AG04450 (cell line): ENCODE results near the gene TMEM156. TPM values are rescaled to one million over a fixed set of nuclear protein-coding genes. Genes with fewer than 3 reads are reported as not detected.

Experiments
- CTCF ChIA-PET: fragments of 300-600, 350-600 bp; formaldehyde crosslinking; extraction: SDS; loops from one replicate; lab custom pipeline; 2022; ENCODE audit warnings: antibody characterized with exemption, inconsistent platforms; lab: Charles Lee
- POLR2A ChIA-PET: fragments of 350-600 bp; formaldehyde crosslinking; extraction: SDS; loops from one replicate; lab custom pipeline; 2021; ENCODE audit warnings: antibody characterized with exemption, inconsistent platforms; lab: Yijun Ruan, JAX
- DNase-seq: peaks from one replicate; pipeline ENCODE4 v3.0.0-alpha.2; 2011; ENCODE audit warnings: low read depth, low spot score
- H3K27ac ChIP-seq: one replicate; pipeline ENCODE4 v1.5.1; 2012; ENCODE audit warnings: low read depth, low read length, control low read depth
- H3K27me3 ChIP-seq: one replicate; pipeline ENCODE4 v1.6.0; 2012; ENCODE audit warnings: low read length; ENCODE audit not compliant: control insufficient read depth, insufficient read depth
- H3K4me3 ChIP-seq: 2 replicates; pipeline ENCODE4 v1.5.1; 2011; ENCODE audit warnings: mild to moderate bottlenecking, low read depth, low read length, control low read depth
- H3K9me3 ChIP-seq: 2 replicates; pipeline ENCODE4 v1.5.1; 2012; ENCODE audit warnings: low read length; ENCODE audit not compliant: control insufficient read depth, insufficient read depth
- CTCF ChIP-seq: IDR thresholded peaks from 2 replicates; pipeline ENCODE4 v1.5.1; 2011; ENCODE audit warnings: low read depth, low read length, control low read depth, inconsistent platforms
- polyA plus RNA-seq: library from polyadenylated mRNA; depleted of rRNA; stranded (reverse); fragments of >200 nt; gene quantifications from 2 replicates; pipeline ENCODE4 v1.2.3, GENCODE V29; 2011

The TMEM156 gene
- polyA plus RNA-seq, 1 experiment = 2.3 TPM

DNA sequence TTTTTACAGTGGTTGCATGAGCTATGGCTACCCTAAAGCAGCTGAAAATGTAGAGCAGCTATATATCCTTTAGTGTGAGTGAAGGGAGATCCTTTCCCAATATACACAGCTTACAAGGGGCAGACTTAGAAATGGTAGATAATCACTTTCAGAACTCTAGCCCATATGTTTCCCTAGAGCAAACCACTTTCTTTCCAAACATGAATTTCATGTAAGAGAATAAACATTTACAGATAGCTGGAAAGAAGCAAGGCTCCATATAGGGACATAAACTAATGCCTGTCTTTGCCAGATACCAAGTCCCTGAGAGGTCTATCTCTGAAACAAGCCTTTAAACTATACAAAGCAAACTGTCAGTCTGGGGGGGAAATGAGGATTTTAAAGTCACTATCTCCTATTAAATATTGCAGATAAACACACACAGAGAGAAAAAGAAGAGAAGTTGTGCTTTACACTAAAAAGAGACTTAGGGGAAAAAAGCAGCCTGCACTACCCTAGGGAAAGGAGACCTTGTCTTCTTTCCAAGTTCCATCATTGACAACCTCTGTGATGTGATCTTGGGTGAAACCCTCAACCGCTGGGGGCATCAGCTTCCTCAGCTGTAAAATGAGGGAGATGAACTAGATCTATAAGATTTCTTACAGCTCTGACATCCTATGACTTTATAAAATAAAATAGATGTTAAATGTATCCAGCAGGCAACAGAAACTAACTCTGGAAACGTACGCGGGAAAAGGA lies 73.6 kb downstream of the TMEM156 start:
- peak; percentile 25; the same call in 1 of the 2 replicates for TF ChIP-seq CTCF
- H3K27me3 ChIP-seq = no peaks in the 10 kb centered on the region
- no peak for DNase-seq
- POLR2A ChIA-PET = interaction anchor here (1.6 kb wide), 1 partner anchor 10 kb away, joined by 10 read pairs; no protein-coding TSS in a partner anchor
- peak overlapping the region; percentile 75 for H3K27ac ChIP-seq
- no peaks in the 10 kb centered on the region for H3K9me3 ChIP-seq
- H3K4me3 ChIP-seq = no peak overlapping the region
- CTCF ChIA-PET = interaction anchor here (0.7 to 0.9 kb wide), 2 partner anchors 8 to 9 kb away, joined by 3 to 4 read pairs; no protein-coding TSS in a partner anchor

DNA sequence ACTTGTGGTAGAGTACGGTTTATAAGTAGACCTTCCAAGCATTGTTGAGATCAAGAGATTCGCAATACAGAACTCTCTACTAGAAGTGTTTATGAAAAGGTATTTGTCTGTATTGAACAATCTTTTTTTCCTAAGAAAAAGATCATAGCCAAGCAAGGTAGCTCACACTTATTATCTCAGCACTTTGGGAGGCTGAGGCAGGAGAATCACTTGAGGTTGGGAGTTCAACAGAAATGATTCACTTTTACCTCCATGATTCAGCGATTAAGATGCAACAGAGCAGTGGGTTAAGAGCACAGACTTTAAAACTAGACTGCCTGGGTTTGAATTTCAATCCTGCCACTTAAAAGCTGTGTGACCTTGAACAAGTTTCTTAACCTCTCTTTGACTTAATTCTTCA lies 74.3 kb downstream of the TMEM156 start:
- Histone ChIP-seq H3K9me3 (no peaks in the 10 kb centered on the region), H3K27ac (no peak overlapping the region), H3K4me3 (no peak overlapping the region), H3K27me3 (no peaks in the 10 kb centered on the region)
- CTCF ChIA-PET = interaction anchor here (0.6 to 0.9 kb wide), 3 partner anchors 8 to 9 kb away, joined by 3 to 4 read pairs (median 3); no protein-coding TSS in a partner anchor
- POLR2A ChIA-PET = interaction anchor here (1.6 kb wide), 1 partner anchor 9 kb away, joined by 10 read pairs; no protein-coding TSS in a partner anchor
- no peak for DNase-seq
- no peak for TF ChIP-seq CTCF

- H3K9me3 ChIP-seq = no peaks in the 10 kb centered on the region
- DNase-seq = no peak
- ChIA-PET CTCF (interaction anchor here (0.6 kb wide), 1 partner anchor 8 kb away, joined by 3 read pairs; no protein-coding TSS in a partner anchor), POLR2A (interaction anchor here (1.6 kb wide), 1 partner anchor 9 kb away, joined by 10 read pairs; no protein-coding TSS in a partner anchor)
- no peak overlapping the region for H3K27ac ChIP-seq
- no peak overlapping the region for H3K4me3 ChIP-seq
- no peak for TF ChIP-seq CTCF
- no peaks in the 10 kb centered on the region for H3K27me3 ChIP-seq
Measured at GRCh38 chr4:38957261-38957815, 74.9 kb downstream of the TMEM156 start.

GRCh38 chr4:38955957-38956356 lies 76.3 kb downstream of the TMEM156 start:
- ChIA-PET CTCF (no interaction called here), POLR2A (no interaction called here)
- no peaks in the 10 kb centered on the region for H3K27me3 ChIP-seq
- no peaks in the 10 kb centered on the region for H3K9me3 ChIP-seq
- no peak overlapping the region for H3K4me3 ChIP-seq
- TF ChIP-seq CTCF = no peak
- no peak for DNase-seq
- H3K27ac ChIP-seq = no peak overlapping the region

GRCh38 chr4:38954727-38955126 lies 77.5 kb downstream of the TMEM156 start:
- H3K4me3 ChIP-seq = no peak overlapping the region
- H3K27me3 ChIP-seq = no peaks in the 10 kb centered on the region
- H3K9me3 ChIP-seq = no peaks in the 10 kb centered on the region
- ChIA-PET CTCF (interaction anchor here (0.5 kb wide), 2 partner anchors 42 to 91 kb away, joined by 3 to 4 read pairs; no protein-coding TSS in a partner anchor), POLR2A (no interaction called here)
- TF ChIP-seq CTCF = no peak
- no peak for DNase-seq
- no peak overlapping the region for H3K27ac ChIP-seq
